NCI-H345 treated with DMSO at 0.1 percent for 48 hours (cell line): ENCODE data around the gene TOGARAM2.
"Not testable (repeated sequence)": the region's sequence is repeated elsewhere in the genome, so short reads cannot be mapped to it uniquely, and the experiment has no call there.

Source experiments
- DNase-seq: peaks from one replicate; lab custom pipeline; 2025; ENCODE audit not compliant: unreplicated experiment; lab: John Stamatoyannopoulos, UW

Gene TOGARAM2

DNA sequence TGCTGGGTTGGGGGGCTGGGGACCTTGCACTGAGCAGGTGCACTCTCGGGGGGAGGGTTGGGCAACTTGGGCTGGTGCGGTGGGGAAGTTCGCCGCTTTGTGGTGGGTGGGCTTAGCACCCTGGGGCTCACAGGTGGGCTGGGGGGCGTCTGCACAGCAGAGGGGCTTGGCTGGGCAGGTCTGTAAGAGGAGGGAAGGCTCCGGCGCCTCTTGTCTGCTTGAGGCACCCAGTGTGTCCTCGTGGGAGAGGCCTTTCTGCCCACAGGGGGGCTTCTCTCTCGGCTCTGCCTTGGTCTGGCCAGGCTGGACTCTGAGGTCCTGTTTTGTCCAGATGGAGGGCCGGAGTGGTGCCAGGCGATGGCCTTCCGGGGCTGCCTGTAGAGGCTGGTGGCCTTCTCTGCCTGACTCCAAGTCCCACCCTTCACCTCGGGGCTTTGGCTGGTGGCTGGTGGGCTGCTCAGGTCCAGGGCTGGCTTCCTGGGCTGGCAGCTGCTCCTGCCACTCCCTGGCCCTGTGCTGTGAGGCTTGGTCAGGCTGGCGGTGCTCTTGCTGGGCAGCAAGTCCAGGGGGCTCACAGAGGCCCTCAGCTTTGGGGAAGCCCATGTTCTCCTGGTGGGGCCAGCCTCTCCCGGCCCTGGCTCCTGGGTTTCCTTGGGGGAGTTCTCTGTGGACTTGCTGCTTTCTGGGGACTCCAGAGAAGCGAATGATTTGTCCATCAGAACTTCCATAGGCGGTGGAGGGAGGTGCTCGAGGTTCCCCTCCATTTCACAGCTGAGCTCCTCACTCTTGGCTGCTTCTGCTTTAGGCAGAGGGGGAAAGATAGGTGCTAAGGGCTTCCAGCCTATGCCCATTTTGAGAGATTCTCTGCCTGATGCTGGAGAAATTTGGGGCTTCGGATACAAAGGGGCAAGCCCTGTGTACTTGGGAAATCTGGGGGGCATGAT, 90.2 kb downstream of the TOGARAM2 start:
- no peak for DNase-seq

DNA sequence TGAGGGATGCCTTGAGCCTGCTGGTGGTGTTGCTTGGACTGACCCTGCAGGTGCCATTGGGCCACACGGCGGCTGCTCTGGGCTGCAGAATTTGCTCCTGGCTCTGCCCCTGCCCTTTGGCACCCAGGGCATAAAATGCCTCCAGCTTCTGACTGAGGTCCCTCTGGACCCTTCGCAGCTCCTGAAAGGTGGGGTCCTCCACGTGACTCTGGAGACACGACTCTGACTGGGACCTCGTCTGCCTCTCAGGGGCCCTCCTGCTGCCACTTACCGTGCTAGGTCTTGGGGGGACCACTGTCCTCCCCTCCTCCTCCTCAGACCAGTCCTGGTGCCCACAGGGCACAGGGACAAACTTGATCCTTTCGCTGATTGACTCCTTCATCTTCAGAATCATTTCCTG, 91.2 kb downstream of the TOGARAM2 start:
- no peak for DNase-seq

DNA sequence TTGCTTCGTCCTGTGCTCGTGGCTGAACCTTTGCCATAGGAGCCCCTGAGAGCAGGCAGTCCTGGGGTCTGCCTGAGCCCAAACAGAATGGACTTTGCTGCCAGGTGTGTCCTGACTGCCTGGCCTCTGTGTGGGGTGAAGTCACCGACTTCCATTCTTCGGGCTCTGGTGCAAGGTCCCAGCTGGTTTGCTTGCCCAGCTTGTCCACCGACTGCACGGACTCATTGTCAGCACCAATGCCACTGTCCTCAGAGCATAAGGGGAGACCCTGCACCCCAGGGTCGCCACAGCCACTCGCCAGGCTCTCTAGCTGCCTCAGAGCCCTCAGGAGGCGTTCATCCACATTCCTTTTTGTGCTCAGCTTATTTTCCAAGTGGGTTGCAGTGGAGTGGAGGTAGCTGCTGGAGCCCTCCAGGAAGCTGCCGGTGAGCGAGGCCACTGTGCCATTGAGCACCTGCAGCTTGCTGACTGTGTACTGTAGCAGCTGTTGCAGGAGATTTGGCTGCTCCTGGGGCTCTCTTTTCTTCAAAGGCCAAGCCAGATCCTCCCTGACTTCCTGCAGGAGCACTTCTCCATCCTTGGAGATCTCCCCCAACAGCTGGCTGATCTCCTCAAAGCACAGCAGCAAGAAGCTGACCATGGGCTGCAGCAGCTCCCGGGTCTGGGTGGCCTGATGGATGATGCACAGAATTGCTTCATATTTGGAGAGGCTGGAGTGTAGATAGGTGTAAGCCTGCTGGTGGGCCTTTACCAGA, 92.0 kb downstream of the TOGARAM2 start:
- no peak for DNase-seq

DNA sequence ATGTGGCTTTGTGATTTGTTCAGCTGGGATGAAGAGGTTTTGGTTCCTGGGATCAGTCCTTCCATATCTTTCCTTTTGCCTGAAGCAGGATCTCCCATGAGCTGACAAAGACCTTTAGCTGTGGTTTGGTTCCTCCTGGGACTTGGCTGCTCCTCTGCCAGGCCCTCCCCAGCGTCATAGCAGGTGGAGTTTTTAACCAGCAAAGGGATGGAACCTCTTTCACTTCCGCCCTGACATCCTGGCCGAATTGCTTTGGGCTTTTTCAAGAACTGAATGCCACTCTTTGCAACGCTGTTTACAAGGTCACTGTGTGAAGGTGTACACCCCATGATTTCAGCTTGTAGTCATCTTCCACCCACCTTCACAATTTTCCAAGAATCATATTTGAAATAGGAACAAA, 92.8 kb downstream of the TOGARAM2 start:
- DNase-seq: no peak

DNA sequence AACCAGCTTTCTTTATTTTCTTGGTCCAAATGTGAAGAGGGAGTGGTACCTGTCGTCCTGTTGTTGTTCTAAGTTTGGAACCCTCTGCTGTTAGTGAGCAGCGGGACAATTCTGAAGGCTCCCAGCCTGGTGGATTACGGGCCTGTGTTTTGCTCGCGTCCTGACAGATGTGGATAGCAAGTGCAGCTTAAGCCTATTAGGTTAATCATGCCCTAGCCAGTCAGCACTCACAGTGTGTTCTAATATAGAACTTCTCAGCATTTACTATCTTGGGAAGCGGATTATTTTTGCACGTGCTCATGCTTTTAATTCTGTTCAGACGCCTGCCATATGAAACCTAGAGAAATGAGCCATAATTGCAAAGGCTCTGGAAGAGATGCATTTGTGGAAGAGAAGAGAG, 93.3 kb downstream of the TOGARAM2 start, which contains the start of gene PCARE:
Gene PCARE, minus strand, starts transcription at position 113 of the 400 bp plus-strand sequence. CDS start 262 bp downstream, outside the sequence.
- no peak for DNase-seq

DNA sequence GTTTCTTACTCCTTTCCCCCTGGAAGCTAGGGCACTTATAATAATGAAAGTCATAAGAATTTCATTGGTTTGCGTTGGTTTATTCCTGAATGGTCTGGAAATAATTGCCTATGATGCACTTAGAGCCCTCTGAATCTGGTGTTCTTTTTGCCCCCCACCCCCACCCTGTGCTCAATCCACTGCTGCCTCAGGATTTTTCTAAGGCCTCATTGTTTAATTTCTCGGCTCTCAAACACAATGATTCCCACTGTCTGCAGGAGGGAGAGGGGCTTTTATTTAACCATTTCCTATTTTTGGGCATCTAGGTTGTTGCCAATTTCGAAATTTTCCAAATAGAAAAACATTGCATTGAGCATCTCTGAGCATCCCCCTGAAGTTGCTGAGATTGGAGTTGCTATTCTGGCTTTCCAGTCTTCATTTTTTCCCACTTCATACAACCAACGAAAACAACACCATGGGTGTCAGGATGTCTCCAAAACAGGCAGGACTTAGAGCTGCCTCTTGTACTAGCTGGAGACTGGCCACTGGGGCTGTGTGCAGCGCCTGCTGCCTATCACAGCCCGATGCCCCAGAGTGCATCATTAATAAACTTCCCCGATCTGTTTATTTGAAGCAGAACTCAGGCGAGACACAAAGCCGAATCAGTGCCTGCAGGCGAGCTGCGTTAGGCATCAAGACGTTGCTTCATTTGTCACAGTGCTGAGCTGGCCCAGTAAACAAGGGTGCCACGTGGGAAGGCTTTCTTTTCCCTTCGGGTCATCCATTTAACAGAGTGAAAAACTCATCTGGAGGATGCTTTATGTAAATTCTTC, 95.0 kb downstream of the TOGARAM2 start:
- DNase-seq: no peak

DNA sequence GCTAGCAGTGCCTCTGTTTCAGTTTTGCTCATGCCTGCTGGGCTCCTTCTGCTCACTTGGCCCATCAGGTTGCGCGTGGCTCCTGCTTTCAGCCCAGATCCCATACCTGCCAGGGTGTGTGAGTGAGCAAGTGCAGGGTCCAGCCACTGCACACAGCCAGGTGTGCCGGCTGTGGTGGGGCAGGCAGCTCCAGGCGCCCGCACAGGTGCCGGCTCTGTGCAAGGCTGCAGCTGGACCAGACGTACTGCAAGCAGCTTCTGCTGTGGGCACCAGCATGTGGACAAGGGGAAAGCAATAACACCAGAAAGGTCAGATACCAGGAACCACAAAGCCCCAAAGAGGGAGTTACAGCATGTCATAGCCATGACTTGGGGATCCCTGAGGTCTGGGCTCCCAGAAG, 98.8 kb downstream of the TOGARAM2 start:
- DNase-seq: no peak

DNA sequence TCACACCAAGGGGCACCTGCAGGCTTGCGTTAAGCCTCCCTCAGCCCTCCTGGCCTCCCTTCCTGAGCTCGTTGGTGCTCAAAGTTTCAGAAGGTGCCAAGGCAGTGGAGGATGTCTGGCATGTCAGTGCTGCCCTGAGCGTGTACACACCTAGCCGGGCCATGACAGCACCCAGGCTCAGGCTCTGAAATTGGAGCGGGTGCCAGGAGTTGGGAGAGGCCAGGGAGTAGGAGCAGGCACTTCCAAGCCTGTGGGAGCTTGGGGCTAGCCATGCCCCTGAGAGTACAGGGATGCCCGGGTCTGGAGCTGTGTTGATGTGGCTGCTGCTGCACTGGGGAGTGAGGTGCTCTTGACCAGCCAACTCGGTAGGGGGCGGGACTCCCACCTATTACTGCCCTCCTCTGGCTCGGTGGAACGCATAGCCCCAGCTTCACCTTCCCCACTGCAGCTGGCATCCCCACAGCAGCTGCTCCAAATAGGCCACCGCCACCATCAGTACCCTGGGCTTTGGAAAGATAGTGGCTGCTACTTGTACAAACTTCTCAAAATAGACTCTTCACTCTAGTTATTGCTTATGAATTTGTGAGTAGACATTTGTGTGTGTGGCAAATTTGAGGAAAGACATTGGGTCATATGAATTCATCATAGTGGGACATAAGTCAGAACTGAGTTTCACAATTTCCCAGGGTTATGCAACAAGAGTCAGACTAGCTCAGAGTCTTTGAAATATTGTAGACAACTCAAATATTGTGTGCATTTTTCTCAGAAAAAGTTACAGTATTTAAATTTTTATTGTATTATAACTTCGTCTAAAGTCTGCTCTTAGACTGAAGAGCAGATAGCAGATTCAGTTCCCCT, 100.0 kb downstream of the TOGARAM2 start:
- DNase-seq: no peak

DNA sequence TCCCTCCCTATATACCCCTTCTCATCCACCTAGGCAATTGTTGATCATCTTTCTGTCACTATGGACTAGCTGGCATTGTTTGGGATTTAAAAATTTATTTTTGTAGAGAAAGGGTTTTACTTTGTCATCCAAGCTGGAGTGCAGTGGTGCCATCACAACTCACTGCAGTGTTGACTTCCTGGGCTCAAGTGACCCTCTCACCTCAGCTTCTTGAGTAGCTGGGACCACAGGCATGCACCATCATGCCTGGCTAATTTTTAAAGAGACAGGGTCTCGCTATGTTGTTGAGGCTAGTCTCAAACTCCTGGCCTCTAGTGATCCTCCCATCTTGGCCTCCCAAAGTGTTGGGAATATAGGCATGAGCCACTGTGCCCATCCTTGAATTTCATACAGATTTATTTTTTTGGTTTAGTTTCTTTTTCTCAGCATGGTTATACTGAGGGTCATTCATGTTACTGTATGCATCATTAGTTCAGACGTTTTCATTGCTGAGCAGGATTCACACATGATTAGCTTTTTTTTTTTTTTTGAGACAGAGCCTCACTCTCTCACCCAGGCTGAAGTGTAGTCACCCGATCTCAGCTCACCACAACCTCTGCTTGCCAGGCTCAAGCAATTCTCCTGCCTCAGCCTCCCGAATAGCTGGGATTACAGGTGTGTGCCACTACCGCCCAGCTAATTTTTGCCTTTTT, 101.9 kb downstream of the TOGARAM2 start:
- no peak for DNase-seq

DNA sequence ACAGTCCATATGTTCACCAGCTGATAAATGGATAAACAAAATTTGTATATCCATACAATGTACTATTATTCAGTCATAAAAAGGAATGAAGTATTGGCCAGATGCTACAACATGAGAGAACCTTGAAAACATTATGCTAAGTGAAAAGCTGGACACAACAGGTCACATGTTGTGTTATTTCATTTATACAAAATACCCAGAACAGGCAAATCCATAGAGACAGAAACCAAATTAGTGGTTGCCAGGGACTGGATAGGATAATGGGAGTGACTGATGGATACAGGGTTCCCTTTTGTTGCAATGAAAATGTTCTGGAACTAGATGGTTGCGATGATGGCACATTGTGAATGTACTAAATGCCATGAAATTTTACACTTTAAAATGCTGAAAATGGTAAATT, 103.5 kb downstream of the TOGARAM2 start:
- no peak for DNase-seq

DNA sequence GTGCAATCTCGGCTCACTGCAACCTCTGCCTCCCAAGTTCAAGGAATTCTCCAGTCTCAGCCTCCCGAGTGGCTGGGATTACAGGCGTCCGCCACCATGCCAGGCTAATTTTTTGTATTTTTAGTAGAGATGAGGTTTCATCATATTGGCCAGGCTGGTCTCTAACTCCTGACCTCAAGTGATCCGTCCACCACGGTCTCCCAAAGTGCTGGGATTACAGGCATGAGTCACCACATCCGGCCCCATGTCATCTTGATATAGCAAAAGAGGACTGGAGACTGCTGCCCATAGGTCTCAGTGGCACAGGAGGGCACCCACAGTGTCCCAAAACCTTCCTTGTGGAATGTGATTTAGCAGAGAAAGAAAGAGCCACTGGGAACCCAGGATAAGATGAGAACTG, 109.2 kb downstream of the TOGARAM2 start:
- not testable (repeated sequence) for DNase-seq

DNA sequence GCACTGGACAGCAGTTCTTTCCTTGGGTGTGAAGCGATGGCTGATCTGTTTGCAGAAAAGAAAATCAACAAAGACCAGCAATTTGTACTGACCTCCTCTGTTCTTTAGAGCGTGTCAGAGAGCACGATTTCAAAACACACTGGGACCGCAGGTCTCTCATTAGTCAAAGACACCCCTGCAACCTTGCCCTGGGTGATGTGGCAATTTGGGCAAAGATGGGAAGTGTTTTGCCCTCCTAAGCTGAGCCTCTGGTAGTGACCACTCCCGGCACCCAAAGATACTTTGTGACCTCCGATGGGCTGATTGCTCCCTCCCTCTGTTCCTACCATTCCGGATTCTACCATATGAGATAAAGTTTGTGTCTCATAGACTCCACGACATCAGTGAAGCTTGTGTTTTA, 115.9 kb downstream of the TOGARAM2 start:
- DNase-seq: no peak

DNA sequence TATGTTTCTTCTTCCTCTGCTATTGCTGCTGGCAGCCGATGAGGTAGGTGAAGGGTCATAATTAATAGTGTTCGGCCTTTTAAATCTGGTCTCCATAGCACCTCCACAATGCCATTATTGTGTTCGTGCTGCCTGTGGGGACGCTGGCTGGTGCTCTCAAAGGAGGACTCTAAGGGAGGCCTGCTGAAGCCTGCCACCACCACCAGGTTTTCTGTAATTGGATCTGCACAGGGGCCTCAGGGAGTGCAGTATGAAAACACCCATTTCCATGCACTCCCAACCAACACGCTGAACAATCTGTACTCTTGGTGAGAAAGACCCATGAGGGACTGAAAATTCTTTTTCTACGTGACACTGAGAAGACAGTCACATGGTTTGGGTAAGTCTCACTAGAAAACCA, 116.5 kb downstream of the TOGARAM2 start:
- DNase-seq: no peak

DNA sequence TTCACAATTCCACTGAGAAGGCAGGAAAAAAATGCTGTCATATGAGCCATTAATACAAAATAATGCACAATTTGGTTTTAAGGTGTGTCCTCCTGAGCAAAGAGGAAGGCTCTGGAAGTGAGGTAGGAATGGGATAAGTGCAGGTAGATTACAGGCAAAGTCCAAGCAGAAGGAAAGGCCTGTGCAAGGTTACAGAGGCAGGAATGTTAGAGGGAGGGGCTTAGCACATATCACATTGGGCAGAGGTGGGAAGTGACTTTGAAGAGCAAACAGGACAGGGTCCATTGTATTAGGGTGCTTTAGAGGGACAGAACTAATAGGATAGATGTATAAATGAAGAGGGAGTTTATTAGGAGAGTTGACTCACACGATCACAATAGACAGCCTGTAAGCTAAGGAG, 119.5 kb downstream of the TOGARAM2 start:
- no peak for DNase-seq
